Measurements from ENCODE around the gene IPO5.

Gene IPO5

GRCh38 chr13:98066636-98067035 is 113.2 kb downstream of the IPO5 start:
- DNase-seq, result no peak

GRCh38 chr13:98068521-98068920 is 115.0 kb downstream of the IPO5 start:
- no peak for DNase-seq

DNA sequence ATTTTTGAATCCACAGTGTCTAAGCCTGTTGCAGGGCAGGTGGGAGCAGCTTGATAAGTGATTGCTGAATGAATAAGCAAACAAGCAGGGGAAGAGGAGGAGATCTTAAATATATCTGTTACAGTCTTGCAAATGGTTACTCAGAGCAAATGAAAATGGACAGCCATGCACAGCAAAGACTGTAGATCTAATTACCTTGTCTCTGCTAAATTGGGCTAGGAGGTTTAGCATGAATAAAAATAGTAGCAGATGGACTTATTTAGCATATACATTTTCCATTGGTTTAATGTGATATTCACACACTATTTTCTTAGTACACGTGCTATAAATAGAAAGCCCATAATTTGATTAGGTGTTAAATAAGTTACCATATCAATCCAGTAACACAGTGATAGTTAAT is 116.5 kb downstream of the IPO5 start:
- DNase-seq, result no peak

GRCh38 chr13:98071316-98071715 is 117.8 kb downstream of the IPO5 start:
- no peak for DNase-seq

- DNase-seq, result no peak
Measured at GRCh38 chr13:98072476-98072875, 119.0 kb downstream of the IPO5 start.
